Liver (tissue), 9 donors: ENCODE data around the gene NEBL. TPM values are rescaled to one million over a fixed set of nuclear protein-coding genes. Genes with fewer than 3 reads are reported as not detected.

Experiments
- DNase-seq: peaks from one replicate; pipeline ENCODE4 v3.0.0-alpha.2; 2017; ENCODE audit warnings: low spot score
- H3K27ac ChIP-seq, 2 donors: one replicate each; pipeline ENCODE4 v1.7.0; 2013; ENCODE audit warnings: inconsistent platforms in 2 of 2, low read length in 2 of 2, control low read depth in 1 of 2, low read depth in 1 of 2, mild to moderate bottlenecking in 1 of 2
- H3K27me3 ChIP-seq, 4 donors: one replicate each; pipeline versions ENCODE4 v1.6.1 to v1.7.0; 2013; ENCODE audit warnings: low read length in 3 of 4, inconsistent platforms in 1 of 4, mild to moderate bottlenecking in 1 of 4, moderate library complexity in 1 of 4; ENCODE audit not compliant: control insufficient read depth in 4 of 4, insufficient read depth in 4 of 4
- H3K36me3 ChIP-seq, 4 donors: one replicate each; pipeline versions ENCODE4 v1.6.1 to v1.7.0; 2013; ENCODE audit warnings: low read length in 3 of 4, mild to moderate bottlenecking in 3 of 4, low read depth in 1 of 4, moderate library complexity in 1 of 4; ENCODE audit not compliant: control insufficient read depth in 4 of 4, insufficient read depth in 3 of 4
- H3K4me1 ChIP-seq, 4 donors: one replicate each; pipeline versions ENCODE4 v1.6.1 to v1.7.0; 2013; ENCODE audit warnings: low read length in 3 of 4, mild to moderate bottlenecking in 3 of 4, moderate library complexity in 1 of 4; ENCODE audit not compliant: control insufficient read depth in 4 of 4, insufficient read depth in 4 of 4
- H3K4me3 ChIP-seq, 3 donors: one replicate each; pipeline versions ENCODE4 v1.6.1 to v1.7.0; 2013; ENCODE audit warnings: low read length in 3 of 3, control low read depth in 1 of 3, low read depth in 1 of 3, mild to moderate bottlenecking in 1 of 3
- H3K9ac ChIP-seq, 2 donors: one replicate each; pipeline ENCODE4 v1.7.0; 2013; ENCODE audit warnings: low read length in 2 of 2, mild to moderate bottlenecking in 2 of 2, moderate library complexity in 2 of 2, control low read depth in 1 of 2, low read depth in 1 of 2
- H3K9me3 ChIP-seq, 4 donors: one replicate each; pipeline versions ENCODE4 v1.6.1 to v1.7.0; 2013; ENCODE audit warnings: low read length in 3 of 4; ENCODE audit not compliant: control insufficient read depth in 4 of 4
- EGR1 ChIP-seq, 2 donors: IDR thresholded peaks; 2 replicates each; pipeline ENCODE4 v1.6.1; 2016 to 2018; ENCODE audit warnings: antibody characterized with exemption in 2 of 2, low read depth in 2 of 2
- FOXA1 ChIP-seq: IDR thresholded peaks from 2 replicates; pipeline ENCODE4 v1.6.1; 2016; ENCODE audit warnings: antibody characterized with exemption
- FOXA2 ChIP-seq: IDR thresholded peaks from 2 replicates; pipeline ENCODE4 v1.6.1; 2016; ENCODE audit warnings: antibody characterized with exemption
- GABPA ChIP-seq, 2 donors: IDR thresholded peaks in 1 of 2; conservative IDR thresholded peaks in 1 of 2; 2 replicates each; pipeline ENCODE4 v1.6.1; 2016; ENCODE audit warnings: antibody characterized with exemption in 2 of 2, mild to moderate bottlenecking in 1 of 2, moderate library complexity in 1 of 2
- HNF4A ChIP-seq, 2 donors: conservative IDR thresholded peaks; 2 replicates each; pipeline ENCODE4 v1.6.1; 2016; ENCODE audit warnings: antibody characterized with exemption in 2 of 2, mild to moderate bottlenecking in 2 of 2
- JUND ChIP-seq, 2 donors: IDR thresholded peaks; 2 replicates each; pipeline ENCODE4 v1.6.1; 2016; ENCODE audit warnings: antibody characterized with exemption in 2 of 2
- MAX ChIP-seq: IDR thresholded peaks from 2 replicates; pipeline ENCODE4 v1.6.1; 2016; ENCODE audit warnings: antibody characterized with exemption
- RAD21 ChIP-seq, 2 donors: IDR thresholded peaks; 2 replicates each; pipeline ENCODE4 v1.6.1; 2016; ENCODE audit warnings: antibody characterized with exemption in 2 of 2, mild to moderate bottlenecking in 2 of 2
- RXRA ChIP-seq, 2 donors: IDR thresholded peaks; 2 replicates each; pipeline ENCODE4 v1.6.1; 2017 to 2018; ENCODE audit warnings: antibody characterized with exemption in 2 of 2, mild to moderate bottlenecking in 1 of 2
- SP1 ChIP-seq: IDR thresholded peaks from 2 replicates; pipeline ENCODE4 v1.6.1; 2018; ENCODE audit warnings: antibody characterized with exemption, mild to moderate bottlenecking
- TAF1 ChIP-seq: conservative IDR thresholded peaks from 2 replicates; pipeline ENCODE4 v1.6.1; 2016; ENCODE audit warnings: antibody characterized with exemption, mild to moderate bottlenecking
- YY1 ChIP-seq: IDR thresholded peaks from 2 replicates; pipeline ENCODE4 v1.6.1; 2016; ENCODE audit warnings: antibody characterized with exemption, mild to moderate bottlenecking
- ZBTB33 ChIP-seq: IDR thresholded peaks from 2 replicates; pipeline ENCODE4 v1.6.1; 2016; ENCODE audit warnings: antibody characterized with exemption
- WGBS: extraction: QIAGEN DNeasy Blood & Tissue Kit; methylation state at CpG from one replicate; pipeline ENCODE4 v1.1.7; 2013; 5-methylcytosine and 5-hydroxymethylcytosine counted together
- polyA plus RNA-seq, 2 donors: library from polyadenylated mRNA; stranded (reverse) in 1 of 2; unstranded in 1 of 2; fragments of 200-250 nt in 1 of 2; fragments of >200 nt in 1 of 2; fragmentation: Nextera tagmentation in 1 of 2; extraction: Ambion mirVana in 1 of 2; gene quantifications; one replicate each; pipeline versions ENCODE4 v1.2.1 to v1.2.3, GENCODE V29; 2013 to 2015
- total RNA-seq, 2 donors: library from RNA; depleted of rRNA; stranded (reverse); fragments of >200 nt; gene quantifications; one replicate each; pipeline ENCODE4 v1.2.3, GENCODE V29; 2014
- TF ChIP-seq, protein P1 (sequence below): fragments of 150-350 bp; IDR thresholded peaks from 2 replicates; pipeline ENCODE4 v1.5.1; 2017; ENCODE audit warnings: improper control_type of control experiment, low read depth, low read length; ENCODE audit not compliant: missing input control
- TF ChIP-seq, protein P2 (sequence below): IDR thresholded peaks from 2 replicates; pipeline ENCODE4 v1.6.1; 2016; ENCODE audit warnings: antibody characterized with exemption
- donor health status: healthy.
- donor health status: healthy.
- donor health status: healthy.
- donor health status: healthy.
- donor health status: healthy.

NEBL gene
- total and polyA plus RNA-seq, 4 donors: 0.22 to 1.8 (median 0.81) TPM

GRCh38 chr10:20908391-20908790, 11.3 kb upstream of the NEBL start:
- DNase-seq: no peak
- H3K4me1 ChIP-seq: no peaks in the 10 kb centered on the region
- no peak overlapping the region for H3K27ac ChIP-seq
- no peaks in the 10 kb centered on the region for H3K36me3 ChIP-seq
- WGBS: 87% methylated on average over 3 of the region's 3 CpGs
- TF ChIP-seq SP1 (no peak), ZBTB33 (no peak), RXRA (IDR thresholded peaks at IDR 0.05) (no peak), FOXA2 (no peak), FOXA1 (no peak), YY1 (no peak), GABPA (IDR thresholded peaks at IDR 0.05 in 1 of 2, conservative IDR thresholded peaks at IDR 0.05 in 1 of 2) (no peak)
- TF ChIP-seq, protein P1, sequence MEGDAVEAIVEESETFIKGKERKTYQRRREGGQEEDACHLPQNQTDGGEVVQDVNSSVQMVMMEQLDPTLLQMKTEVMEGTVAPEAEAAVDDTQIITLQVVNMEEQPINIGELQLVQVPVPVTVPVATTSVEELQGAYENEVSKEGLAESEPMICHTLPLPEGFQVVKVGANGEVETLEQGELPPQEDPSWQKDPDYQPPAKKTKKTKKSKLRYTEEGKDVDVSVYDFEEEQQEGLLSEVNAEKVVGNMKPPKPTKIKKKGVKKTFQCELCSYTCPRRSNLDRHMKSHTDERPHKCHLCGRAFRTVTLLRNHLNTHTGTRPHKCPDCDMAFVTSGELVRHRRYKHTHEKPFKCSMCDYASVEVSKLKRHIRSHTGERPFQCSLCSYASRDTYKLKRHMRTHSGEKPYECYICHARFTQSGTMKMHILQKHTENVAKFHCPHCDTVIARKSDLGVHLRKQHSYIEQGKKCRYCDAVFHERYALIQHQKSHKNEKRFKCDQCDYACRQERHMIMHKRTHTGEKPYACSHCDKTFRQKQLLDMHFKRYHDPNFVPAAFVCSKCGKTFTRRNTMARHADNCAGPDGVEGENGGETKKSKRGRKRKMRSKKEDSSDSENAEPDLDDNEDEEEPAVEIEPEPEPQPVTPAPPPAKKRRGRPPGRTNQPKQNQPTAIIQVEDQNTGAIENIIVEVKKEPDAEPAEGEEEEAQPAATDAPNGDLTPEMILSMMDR: no peak
- H3K9me3 ChIP-seq: no peaks in the 10 kb centered on the region
- H3K27me3 ChIP-seq: no peaks in the 10 kb centered on the region
- H3K4me3 ChIP-seq: no peak overlapping the region
- no peak overlapping the region for H3K9ac ChIP-seq

DNA sequence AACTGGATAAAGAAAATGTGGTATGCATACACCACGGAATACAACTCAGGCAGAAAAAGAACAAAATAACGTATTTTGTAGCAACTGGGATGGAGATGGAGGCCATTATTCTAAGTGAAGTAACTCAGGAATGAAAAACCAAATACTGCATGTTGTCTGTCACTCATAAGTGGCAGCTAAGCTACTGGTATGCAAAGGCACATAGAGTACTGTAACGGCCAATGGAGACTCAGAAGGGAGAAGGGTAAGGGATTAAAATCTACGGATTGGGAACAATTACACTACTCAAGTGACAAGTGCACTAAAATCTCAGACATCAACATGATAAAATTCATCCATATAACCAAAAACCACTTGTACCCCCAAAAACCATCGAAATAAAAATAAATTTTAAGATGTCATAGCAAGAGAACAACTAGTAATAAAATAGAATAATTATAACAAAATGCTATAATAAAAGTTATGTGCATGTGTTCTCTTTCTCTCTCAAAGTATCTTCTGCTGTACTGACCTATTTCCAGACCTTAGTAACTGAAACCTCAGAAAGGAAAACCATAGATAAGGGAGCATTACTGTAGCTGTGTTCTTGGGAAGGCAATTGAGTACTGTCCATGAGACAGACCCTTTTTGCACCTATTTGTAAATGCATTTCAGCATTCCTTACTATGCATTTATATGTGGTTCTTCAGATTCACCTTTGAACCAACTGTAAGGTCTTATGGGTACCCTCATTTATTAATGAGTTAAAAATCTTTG, 6.7 kb upstream of the NEBL start:
- WGBS: 89% methylated on average over 5 of the region's 5 CpGs
- TF ChIP-seq JUND (IDR thresholded peaks at IDR 0.05): no peak
- TF ChIP-seq, protein P2, sequence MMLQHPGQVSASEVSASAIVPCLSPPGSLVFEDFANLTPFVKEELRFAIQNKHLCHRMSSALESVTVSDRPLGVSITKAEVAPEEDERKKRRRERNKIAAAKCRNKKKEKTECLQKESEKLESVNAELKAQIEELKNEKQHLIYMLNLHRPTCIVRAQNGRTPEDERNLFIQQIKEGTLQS: no peak
- no peak for TF ChIP-seq HNF4A (conservative IDR thresholded peaks at IDR 0.05)
- TF ChIP-seq RAD21 (IDR thresholded peaks at IDR 0.05): no peak
- no peak for TF ChIP-seq TAF1
- TF ChIP-seq EGR1 (IDR thresholded peaks at IDR 0.05; ENCODE audit: low read depth in 2 of 2): no peak
- Histone ChIP-seq H3K4me1 (no peaks in the 10 kb centered on the region), H3K27ac (no peak overlapping the region), H3K36me3 (no peaks in the 10 kb centered on the region), H3K27me3 (no peaks in the 10 kb centered on the region), H3K4me3 (no peak overlapping the region), H3K9me3 (no peaks in the 10 kb centered on the region), H3K9ac (no peak overlapping the region)
- DNase-seq: no peak

- Histone ChIP-seq H3K9ac (no peak overlapping the region), H3K9me3 (no peaks in the 10 kb centered on the region), H3K27me3 (no peaks in the 10 kb centered on the region), H3K36me3 (no peaks in the 10 kb centered on the region), H3K4me1 (no peaks in the 10 kb centered on the region), H3K4me3 (no peak overlapping the region), H3K27ac (no peak overlapping the region)
- DNase-seq: no peak
- TF ChIP-seq EGR1 (IDR thresholded peaks at IDR 0.05; ENCODE audit: low read depth in 2 of 2): no peak
- no peak for TF ChIP-seq TAF1
- TF ChIP-seq, protein P1: no peak
- TF ChIP-seq ZBTB33: no peak
- no peak for TF ChIP-seq MAX
- no peak for TF ChIP-seq RAD21 (IDR thresholded peaks at IDR 0.05)
- TF ChIP-seq YY1: no peak
- TF ChIP-seq FOXA1: no peak
- no peak for TF ChIP-seq RXRA (IDR thresholded peaks at IDR 0.05)
- no peak for TF ChIP-seq GABPA (IDR thresholded peaks at IDR 0.05 in 1 of 2, conservative IDR thresholded peaks at IDR 0.05 in 1 of 2)
- 90% methylated on average over 5 of the region's 5 CpGs for WGBS
These were observed 4.0 kb upstream of the NEBL start for GRCh38 chr10:20901110-20901509.
